ENCODE results near the gene HIVEP1. TPM values are rescaled to one million over a fixed set of nuclear protein-coding genes. Genes with fewer than 3 reads are reported as not detected.

HIVEP1 gene
- total and polyA plus RNA-seq, 2 of the 13 experiments (the other 11 are each of a cell fraction or from before 2014, with no cell fraction given): 7.4 to 9.9 TPM

DNA sequence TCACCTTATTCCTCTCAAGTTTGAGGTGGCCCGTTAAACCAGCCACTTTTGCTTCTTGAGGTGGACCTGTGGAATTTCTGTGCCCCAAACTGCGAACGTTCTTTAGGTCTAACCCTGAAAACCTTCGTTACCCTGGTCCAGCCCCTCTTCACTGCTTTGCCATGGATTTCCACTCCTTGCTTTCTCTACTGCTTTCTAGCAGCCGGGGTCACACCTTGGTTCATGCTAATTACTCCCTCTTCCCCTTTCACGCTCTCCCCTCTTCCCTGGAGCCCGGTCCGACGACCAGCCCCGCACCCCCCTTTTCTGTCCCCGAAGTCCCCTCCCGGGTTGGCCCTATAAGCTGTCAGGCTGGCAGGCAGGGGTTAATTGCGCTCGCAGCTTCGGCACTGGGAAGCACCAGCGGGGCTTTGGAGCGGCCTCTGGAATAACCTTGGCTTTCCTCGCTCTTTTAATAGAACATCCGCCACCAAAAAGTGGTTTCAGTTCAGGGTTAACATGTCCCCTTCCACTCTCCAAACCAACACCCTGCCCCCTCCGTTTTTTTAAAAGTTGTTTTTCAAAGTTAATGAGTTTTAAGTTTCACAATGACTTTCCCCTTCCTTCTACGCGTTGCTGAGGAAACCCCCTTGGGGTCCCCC is 1.4 kb upstream of the HIVEP1 start (continued):
- TF ChIP-seq THAP9 (CRISPR knock-in tag; IDR thresholded peaks at IDR 0.05; ENCODE audit: borderline replicate concordance) (no peak), ZNF777 (CRISPR knock-in tag; IDR thresholded peaks at IDR 0.05) (peak; percentile 76), HNRNPH1 (optimal IDR thresholded peaks at IDR 0.05; ENCODE audit: low read depth, low read length) (no peak), KLF15 (CRISPR knock-in tag; IDR thresholded peaks at IDR 0.05; ENCODE audit: borderline replicate concordance) (no peak), PHF5A (CRISPR knock-in tag; IDR thresholded peaks at IDR 0.05; ENCODE audit: low read depth, unreplicated experiment) (peak; percentile 22), ZNF280B (CRISPR knock-in tag; IDR thresholded peaks at IDR 0.05; ENCODE audit: borderline replicate concordance) (no peak)
- TF ChIP-seq, protein P1, sequence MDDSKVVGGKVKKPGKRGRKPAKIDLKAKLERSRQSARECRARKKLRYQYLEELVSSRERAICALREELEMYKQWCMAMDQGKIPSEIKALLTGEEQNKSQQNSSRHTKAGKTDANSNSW (CRISPR knock-in tag; IDR thresholded peaks at IDR 0.05; ENCODE audit: borderline replicate concordance): no peak

All from HepG2 (cell line).